Loucy (cell line): Measurements from ENCODE around the gene NBEAL2.

ENCODE experiments used
- EZH2phosphoT487 ChIP-seq: fragments of 200-600 bp; IDR thresholded peaks from 2 replicates; pipeline ENCODE4 v1.6.1; 2018; ENCODE audit warnings: antibody characterized with exemption, mild to moderate bottlenecking, moderate library complexity, borderline replicate concordance
- TF ChIP-seq, protein P1 (sequence below): fragments of 200-600 bp; sonication (generic); conservative IDR thresholded peaks from 2 replicates; pipeline ENCODE4 v1.5.1; 2014; ENCODE audit warnings: mild to moderate bottlenecking, antibody characterized with exemption, low read length

GRCh38 chr3:46942076-46942475, 37.4 kb upstream of the NBEAL2 start:
- TF ChIP-seq, protein P1, sequence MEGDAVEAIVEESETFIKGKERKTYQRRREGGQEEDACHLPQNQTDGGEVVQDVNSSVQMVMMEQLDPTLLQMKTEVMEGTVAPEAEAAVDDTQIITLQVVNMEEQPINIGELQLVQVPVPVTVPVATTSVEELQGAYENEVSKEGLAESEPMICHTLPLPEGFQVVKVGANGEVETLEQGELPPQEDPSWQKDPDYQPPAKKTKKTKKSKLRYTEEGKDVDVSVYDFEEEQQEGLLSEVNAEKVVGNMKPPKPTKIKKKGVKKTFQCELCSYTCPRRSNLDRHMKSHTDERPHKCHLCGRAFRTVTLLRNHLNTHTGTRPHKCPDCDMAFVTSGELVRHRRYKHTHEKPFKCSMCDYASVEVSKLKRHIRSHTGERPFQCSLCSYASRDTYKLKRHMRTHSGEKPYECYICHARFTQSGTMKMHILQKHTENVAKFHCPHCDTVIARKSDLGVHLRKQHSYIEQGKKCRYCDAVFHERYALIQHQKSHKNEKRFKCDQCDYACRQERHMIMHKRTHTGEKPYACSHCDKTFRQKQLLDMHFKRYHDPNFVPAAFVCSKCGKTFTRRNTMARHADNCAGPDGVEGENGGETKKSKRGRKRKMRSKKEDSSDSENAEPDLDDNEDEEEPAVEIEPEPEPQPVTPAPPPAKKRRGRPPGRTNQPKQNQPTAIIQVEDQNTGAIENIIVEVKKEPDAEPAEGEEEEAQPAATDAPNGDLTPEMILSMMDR: no peak
- no peak for TF ChIP-seq EZH2phosphoT487
